Measurements from ENCODE around the gene KCNIP1.
"Not testable (repeated sequence)": the region's sequence is repeated elsewhere in the genome, so short reads cannot be mapped to it uniquely, and the experiment has no call there.

The KCNIP1 gene

DNA sequence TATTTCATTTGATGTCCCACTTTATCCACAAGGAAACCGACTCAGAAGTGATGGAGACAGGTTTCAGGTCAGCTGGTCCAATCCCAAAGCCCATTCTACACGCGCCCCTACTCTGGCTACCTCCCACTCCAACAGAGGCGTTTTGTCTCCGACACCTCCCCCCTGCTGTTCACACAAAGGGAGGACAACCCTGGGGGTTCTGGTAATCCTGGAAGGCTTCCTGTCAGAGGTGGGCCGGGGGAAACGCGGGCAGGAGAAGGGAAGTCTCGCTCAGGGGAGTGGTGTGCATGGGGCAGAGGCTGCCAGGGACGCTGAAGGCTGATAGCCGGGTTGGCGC lies 240.0 kb downstream of the KCNIP1 start:
- H3K4me3 Mint-ChIP-seq = no peak overlapping the region
- peaks cover 57% of the 10 kb centered on the region for H3K27me3 Mint-ChIP-seq
- CTCF ChIA-PET = interaction anchor here (0.7 to 5.1 kb wide), 3 partner anchors 34 to 517 kb away, joined by 3 to 22 read pairs (median 4); no protein-coding TSS in a partner anchor
- peaks cover 3% of the 10 kb centered on the region for H3K4me1 Mint-ChIP-seq
- no peak for DNase-seq
- H3K36me3 Mint-ChIP-seq = no peaks in the 10 kb centered on the region
- no peak overlapping the region for H3K27ac Mint-ChIP-seq
- no peaks in the 10 kb centered on the region for H3K9me3 Mint-ChIP-seq

DNA sequence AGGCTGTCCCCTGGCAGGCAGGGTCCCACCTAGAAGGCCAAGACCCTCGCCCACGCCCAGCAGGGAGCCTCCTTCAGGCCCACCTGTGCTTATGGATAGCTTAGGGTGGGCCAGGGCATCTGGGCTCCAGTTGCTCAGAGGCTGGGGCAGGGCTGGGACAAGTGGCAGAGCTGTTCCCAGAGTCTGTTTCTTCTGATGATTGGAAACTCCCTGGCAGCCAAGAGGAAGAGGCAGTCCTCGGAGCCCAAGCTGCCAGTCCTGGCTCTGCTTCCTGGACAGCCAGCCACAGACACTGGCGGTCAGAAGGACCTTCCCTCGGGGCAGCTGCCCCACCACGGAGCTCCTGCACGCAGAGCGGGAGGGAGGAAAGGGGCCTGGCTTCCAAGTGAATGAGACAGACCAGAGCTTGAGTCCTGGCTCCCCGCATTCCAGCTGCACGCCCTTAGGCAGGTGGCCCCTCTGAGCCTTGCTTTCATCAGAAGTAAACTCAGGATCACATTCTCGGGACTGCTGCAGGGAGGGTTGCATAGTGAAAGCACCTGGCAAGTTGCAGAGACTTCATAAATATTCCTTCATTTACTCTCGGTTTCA lies 241.8 kb downstream of the KCNIP1 start:
- Mint-ChIP-seq H3K27me3 (peaks cover 64% of the 10 kb centered on the region), H3K4me1 (peaks cover 3% of the 10 kb centered on the region)
- CTCF ChIA-PET = interaction anchor here (1.4 to 5.1 kb wide), 3 partner anchors 46 to 150 kb away, joined by 4 to 22 read pairs (median 4); no protein-coding TSS in a partner anchor

GRCh38 chr5:170746075-170746960 lies 242.5 kb downstream of the KCNIP1 start:
- no peak for DNase-seq
- Mint-ChIP-seq H3K9me3 (no peaks in the 10 kb centered on the region), H3K27ac (no peak overlapping the region), H3K4me1 (peaks cover 3% of the 10 kb centered on the region), H3K27me3 (peaks cover 64% of the 10 kb centered on the region), H3K4me3 (no peak overlapping the region), H3K36me3 (no peaks in the 10 kb centered on the region)
- CTCF ChIA-PET = interaction anchor here (1.5 to 5.1 kb wide), 2 partner anchors 45 to 149 kb away, joined by 4 to 22 read pairs; no protein-coding TSS in a partner anchor

More for the DNA sequence above, 241.8 kb downstream of the KCNIP1 start:
- no peak overlapping the region for H3K27ac Mint-ChIP-seq
- no peaks in the 10 kb centered on the region for H3K36me3 Mint-ChIP-seq
- DNase-seq = no peak
- H3K4me3 Mint-ChIP-seq = no peak overlapping the region
- H3K9me3 Mint-ChIP-seq = no peaks in the 10 kb centered on the region

GRCh38 chr5:170746961-170747340 lies 243.1 kb downstream of the KCNIP1 start:
- H3K9me3 Mint-ChIP-seq = no peaks in the 10 kb centered on the region
- DNase-seq = no peak
- no peak overlapping the region for H3K27ac Mint-ChIP-seq
- H3K27me3 Mint-ChIP-seq = peaks cover 59% of the 10 kb centered on the region
- peaks cover 3% of the 10 kb centered on the region for H3K4me1 Mint-ChIP-seq
- H3K36me3 Mint-ChIP-seq = no peaks in the 10 kb centered on the region
- no peak overlapping the region for H3K4me3 Mint-ChIP-seq
- CTCF ChIA-PET = interaction anchor here (5.1 kb wide), 1 partner anchor 44 kb away, joined by 22 read pairs; no protein-coding TSS in a partner anchor

GRCh38 chr5:170747357-170747756 lies 243.5 kb downstream of the KCNIP1 start:
- CTCF ChIA-PET = no interaction called here
- H3K36me3 Mint-ChIP-seq = no peaks in the 10 kb centered on the region
- no peak overlapping the region for H3K4me3 Mint-ChIP-seq
- no peak overlapping the region for H3K27ac Mint-ChIP-seq
- no peaks in the 10 kb centered on the region for H3K9me3 Mint-ChIP-seq
- H3K4me1 Mint-ChIP-seq = peaks cover 3% of the 10 kb centered on the region
- peaks cover 57% of the 10 kb centered on the region for H3K27me3 Mint-ChIP-seq
- no peak for DNase-seq

DNA sequence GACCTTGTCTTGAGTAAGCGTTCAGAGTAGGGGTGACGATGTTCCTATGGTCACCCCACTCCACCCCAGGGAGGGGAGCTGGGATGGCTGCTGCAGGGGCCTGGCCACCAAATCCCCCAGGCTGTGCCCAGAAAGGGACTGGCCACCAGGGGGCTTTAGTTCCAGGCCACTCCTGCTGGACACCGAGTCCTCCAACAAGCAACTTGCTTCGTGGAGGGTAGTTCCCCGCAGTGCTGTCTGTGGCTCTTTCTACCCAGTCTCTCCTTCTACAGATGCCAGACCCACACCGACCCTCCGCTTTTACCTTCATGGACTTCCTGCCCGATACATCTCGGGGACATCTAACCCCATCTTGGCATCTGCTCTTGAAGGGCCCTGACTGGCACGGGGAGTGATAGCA lies 244.0 kb downstream of the KCNIP1 start:
- no peaks in the 10 kb centered on the region for H3K36me3 Mint-ChIP-seq
- CTCF ChIA-PET = no interaction called here
- H3K9me3 Mint-ChIP-seq = no peaks in the 10 kb centered on the region
- H3K27ac Mint-ChIP-seq = no peak overlapping the region
- no peak for DNase-seq
- peaks cover 61% of the 10 kb centered on the region for H3K27me3 Mint-ChIP-seq
- H3K4me1 Mint-ChIP-seq = peaks cover 3% of the 10 kb centered on the region
- H3K4me3 Mint-ChIP-seq = no peak overlapping the region

DNA sequence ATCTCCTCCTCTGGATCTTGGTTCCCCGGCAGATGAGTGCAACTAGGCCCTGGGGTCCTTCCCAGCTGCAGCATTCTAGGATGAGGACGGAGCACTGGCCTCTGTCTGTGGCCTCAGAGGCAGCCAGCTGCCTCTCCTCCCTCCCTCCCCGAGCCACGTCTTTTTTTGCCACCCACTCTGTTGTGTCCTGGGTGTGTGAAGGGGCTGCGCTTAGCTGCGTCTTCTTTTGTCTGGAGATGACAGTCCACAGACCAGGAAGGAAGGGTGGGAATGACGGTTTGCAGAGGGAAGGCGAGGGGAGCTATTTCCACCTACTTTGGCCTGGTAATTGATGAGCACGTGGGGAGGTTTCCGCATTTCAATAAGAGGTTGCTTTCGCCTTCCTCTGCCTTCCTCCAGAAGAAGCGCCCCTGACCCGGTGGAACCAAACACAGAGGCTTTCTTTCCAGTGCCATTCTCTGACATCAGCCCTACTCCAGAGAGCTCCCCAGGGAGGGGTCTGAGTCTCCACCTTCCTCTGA lies 245.2 kb downstream of the KCNIP1 start:
- Mint-ChIP-seq H3K27me3 (peaks cover 52% of the 10 kb centered on the region), H3K4me1 (peaks cover 3% of the 10 kb centered on the region), H3K27ac (no peak overlapping the region), H3K9me3 (no peaks in the 10 kb centered on the region), H3K4me3 (no peak overlapping the region), H3K36me3 (no peaks in the 10 kb centered on the region)
- CTCF ChIA-PET = no interaction called here
- DNase-seq = no peak

- Mint-ChIP-seq H3K4me1 (no peaks in the 10 kb centered on the region), H3K27ac (no peak overlapping the region), H3K27me3 (peaks cover 42% of the 10 kb centered on the region), H3K9me3 (no peaks in the 10 kb centered on the region), H3K36me3 (no peaks in the 10 kb centered on the region), H3K4me3 (no peak overlapping the region)
- no peak for DNase-seq
- CTCF ChIA-PET = interaction anchor here (1.2 kb wide), 1 partner anchor 8 kb away, joined by 3 read pairs; no protein-coding TSS in a partner anchor
Measured at GRCh38 chr5:170749911-170750431, 246.2 kb downstream of the KCNIP1 start.

DNA sequence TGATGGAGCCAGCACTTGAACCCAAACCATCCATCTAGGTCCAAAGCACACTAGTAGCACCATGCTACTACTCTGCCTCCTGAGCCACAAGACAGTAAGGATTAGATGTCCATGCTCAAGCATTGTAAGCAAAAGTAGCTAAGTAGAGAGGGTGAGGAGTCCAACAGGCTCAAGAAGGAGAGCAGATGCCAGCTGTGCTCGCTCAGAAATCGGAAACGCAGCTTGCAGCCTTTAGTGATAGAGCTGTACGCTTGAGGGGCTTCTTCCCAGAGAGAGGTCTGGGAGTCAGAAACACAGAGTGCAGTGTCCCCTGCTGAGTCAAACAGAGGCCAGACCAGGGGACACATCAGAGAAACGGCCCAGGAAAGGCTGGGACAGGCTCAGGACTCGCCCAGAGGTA lies 247.0 kb downstream of the KCNIP1 start:
- H3K9me3 Mint-ChIP-seq = no peaks in the 10 kb centered on the region
- CTCF ChIA-PET = no interaction called here
- H3K4me1 Mint-ChIP-seq = no peaks in the 10 kb centered on the region
- peaks cover 34% of the 10 kb centered on the region for H3K27me3 Mint-ChIP-seq
- no peak for DNase-seq
- H3K27ac Mint-ChIP-seq = no peak overlapping the region
- H3K4me3 Mint-ChIP-seq = no peak overlapping the region
- no peaks in the 10 kb centered on the region for H3K36me3 Mint-ChIP-seq

- no peak for DNase-seq
- Mint-ChIP-seq H3K4me1 (no peaks in the 10 kb centered on the region), H3K27me3 (peaks cover 25% of the 10 kb centered on the region), H3K27ac (no peak overlapping the region), H3K9me3 (no peaks in the 10 kb centered on the region), H3K4me3 (no peak overlapping the region), H3K36me3 (no peaks in the 10 kb centered on the region)
- CTCF ChIA-PET = no interaction called here
Measured at GRCh38 chr5:170751631-170752030, 247.8 kb downstream of the KCNIP1 start.

DNA sequence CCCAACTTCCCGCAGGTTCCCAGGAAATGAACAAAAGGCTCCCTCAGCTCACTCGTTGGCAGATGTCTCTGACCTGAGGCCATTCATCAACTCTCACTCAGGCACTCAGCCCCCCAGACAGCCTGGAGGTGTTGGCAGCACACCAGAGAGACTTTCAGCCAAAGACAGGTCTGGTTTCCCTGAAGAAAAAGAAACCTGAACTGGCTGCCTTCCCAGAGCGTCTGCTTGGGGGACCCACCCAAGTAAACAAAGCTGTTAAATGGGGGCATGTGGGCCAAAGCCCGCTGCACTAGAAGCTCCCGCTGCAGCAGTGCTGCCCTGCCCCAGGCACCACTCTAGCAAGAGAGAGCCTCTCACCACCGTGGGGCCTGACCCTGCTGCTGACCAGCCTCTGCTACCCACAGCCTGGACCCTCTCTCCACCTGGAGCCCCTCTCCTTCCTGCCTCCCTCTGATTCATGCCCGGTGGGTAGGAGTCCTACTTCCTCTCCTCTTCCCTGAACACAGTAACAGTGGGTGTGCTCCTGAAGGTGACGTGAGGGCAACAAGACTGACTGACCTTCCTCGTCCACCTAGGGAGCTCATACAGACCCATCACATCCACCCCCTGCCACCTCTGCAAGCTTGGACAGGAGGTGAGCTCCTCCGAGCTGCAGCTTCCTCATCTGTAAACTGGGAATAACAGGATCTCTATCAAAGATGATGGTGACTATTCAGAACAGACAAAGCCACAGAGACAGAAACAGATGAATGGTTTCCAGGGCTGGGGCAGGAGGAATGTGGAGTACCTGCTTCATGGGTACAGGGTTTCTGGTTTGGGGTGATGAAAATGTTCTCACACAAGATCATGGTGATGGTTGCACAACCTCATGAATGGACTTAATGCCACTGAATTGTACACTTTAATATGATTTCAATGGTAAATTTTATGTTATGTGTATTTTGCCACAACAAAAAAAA lies 248.7 kb downstream of the KCNIP1 start:
- H3K4me3 Mint-ChIP-seq = no peak overlapping the region
- no peaks in the 10 kb centered on the region for H3K36me3 Mint-ChIP-seq
- H3K27me3 Mint-ChIP-seq = peaks cover 22% of the 10 kb centered on the region
- no peaks in the 10 kb centered on the region for H3K9me3 Mint-ChIP-seq
- H3K4me1 Mint-ChIP-seq = no peaks in the 10 kb centered on the region
- CTCF ChIA-PET = interaction anchor here (1.0 kb wide), 1 partner anchor 38 kb away, joined by 3 read pairs; no protein-coding TSS in a partner anchor
- DNase-seq = no peak
- H3K27ac Mint-ChIP-seq = no peak overlapping the region

DNA sequence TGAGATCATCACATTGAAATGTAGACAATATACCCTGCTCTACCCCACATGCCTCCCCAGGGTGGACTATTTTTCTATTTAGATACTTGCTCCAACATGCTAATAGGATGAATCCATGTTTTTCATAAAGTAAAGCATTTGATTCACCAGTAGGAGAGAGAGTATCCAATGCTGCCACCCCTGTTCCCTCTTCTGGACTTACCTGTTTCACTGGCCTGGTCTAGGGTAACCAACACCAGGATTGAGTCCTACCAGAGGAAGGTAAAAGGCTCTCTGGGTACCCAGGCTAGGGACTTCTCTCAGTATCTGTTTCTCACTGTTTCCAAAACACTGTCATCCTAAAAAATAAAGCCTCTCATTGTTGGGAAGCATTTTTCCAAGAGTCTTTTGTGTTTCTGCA lies 249.5 kb downstream of the KCNIP1 start:
- CTCF ChIA-PET = interaction anchor here (1.0 kb wide), 1 partner anchor 38 kb away, joined by 3 read pairs; no protein-coding TSS in a partner anchor
- H3K4me1 Mint-ChIP-seq = no peaks in the 10 kb centered on the region
- no peak overlapping the region for H3K27ac Mint-ChIP-seq
- H3K9me3 Mint-ChIP-seq = no peaks in the 10 kb centered on the region
- no peak overlapping the region for H3K4me3 Mint-ChIP-seq
- no peaks in the 10 kb centered on the region for H3K36me3 Mint-ChIP-seq
- peaks cover 17% of the 10 kb centered on the region for H3K27me3 Mint-ChIP-seq
- DNase-seq = no peak

DNA sequence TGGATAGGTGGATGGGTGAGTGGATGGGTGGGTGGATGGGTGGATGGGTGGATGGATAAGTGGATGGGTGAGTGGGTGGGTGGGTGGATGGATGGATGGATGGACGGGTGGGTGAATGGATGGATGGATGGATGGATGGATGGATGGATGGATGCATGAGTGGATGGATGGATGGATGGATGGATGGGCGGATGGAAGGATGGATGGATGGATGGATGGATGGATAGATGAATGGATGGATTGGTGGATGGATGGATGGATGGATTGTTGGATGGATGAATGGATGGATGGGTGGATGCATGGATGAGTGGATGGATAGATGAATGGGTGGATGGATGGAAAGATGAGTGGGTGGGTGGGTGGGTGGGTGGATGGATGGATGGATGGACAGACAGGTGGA lies 250.7 kb downstream of the KCNIP1 start:
- CTCF ChIA-PET, H3K4me1 Mint-ChIP-seq, H3K36me3 Mint-ChIP-seq, DNase-seq, H3K27me3 Mint-ChIP-seq, H3K27ac Mint-ChIP-seq, H3K4me3 Mint-ChIP-seq, H3K9me3 Mint-ChIP-seq: not testable (repeated sequence)

All from activated naive CD4-positive, alpha-beta T cell treated with anti-CD3 and anti-CD28 coated beads, Interleukin-2, amount 10 ng/mL, durations not matched to agents 7 days and 5 days (primary cell).